ENCODE results near the gene MAST2.
"Not testable (repeated sequence)": the region's sequence is repeated elsewhere in the genome, so short reads cannot be mapped to it uniquely, and the experiment has no call there.

MAST2 gene

DNA sequence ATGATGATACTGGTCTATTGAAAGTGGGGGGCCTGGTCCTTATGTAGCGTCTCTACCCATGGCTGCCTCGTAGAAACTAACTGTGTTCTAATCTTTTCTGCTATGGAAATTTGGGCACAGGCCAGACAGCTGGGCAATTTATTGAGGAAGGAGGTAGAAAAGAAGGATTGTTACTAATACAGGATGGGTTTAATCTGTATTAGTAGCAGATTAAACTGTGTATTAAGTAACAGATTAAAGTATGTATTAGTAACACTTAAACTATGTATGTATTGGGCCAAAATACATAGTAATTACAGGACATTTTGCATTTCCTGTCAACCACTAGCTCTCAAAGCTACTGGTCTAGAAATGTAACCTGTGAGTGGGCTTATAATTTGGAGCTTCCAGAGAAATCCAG lies 142.0 kb downstream of the MAST2 start:
- H3K14ac ChIP-seq (ENCODE audit: low read length), result no peak overlapping the region
- no peak overlapping the region for H3K27ac ChIP-seq (replicated peaks; ENCODE audit: low read length)
- no peaks in the 10 kb centered on the region for H3K27me3 ChIP-seq (ENCODE audit: control insufficient read depth in 3 of 3, insufficient read depth in 3 of 3, low read depth in 1 of 3, low read length in 3 of 3)
- H2BK5ac ChIP-seq (ENCODE audit: low read length), result no peak overlapping the region
- H2BK120ac ChIP-seq (ENCODE audit: low read depth, low read length), result no peak overlapping the region
- no peak overlapping the region for H3K4me3 ChIP-seq (ENCODE audit: low read length in 2 of 2)
- no peaks in the 10 kb centered on the region for H3K4me1 ChIP-seq (ENCODE audit: control insufficient read depth in 2 of 2, insufficient read depth in 1 of 2, low read depth in 1 of 2, low read length in 2 of 2)
- DNase-seq (ENCODE audit: low spot score), result no peak
- H3K18ac ChIP-seq (ENCODE audit: low read length), result no peak overlapping the region
- no peak overlapping the region for H4K91ac ChIP-seq (ENCODE audit: low read depth, low read length, poor library complexity)
- no peaks in the 10 kb centered on the region for H3K79me1 ChIP-seq (ENCODE audit: low read depth, low read length)
- H3K23ac ChIP-seq (ENCODE audit: low read depth, low read length, poor library complexity), result no peak overlapping the region
- no peak overlapping the region for H2BK12ac ChIP-seq (ENCODE audit: low read length)
- H2AFZ ChIP-seq (ENCODE audit: low read length), result no peak overlapping the region
- peaks cover 0 to 5% of the 10 kb centered on the region in 2 donors for H3K9me3 ChIP-seq (replicated peaks in 1 of 2; ENCODE audit: control insufficient read depth in 2 of 2, insufficient read depth in 1 of 2, low read depth in 1 of 2, low read length in 2 of 2)
- H4K8ac ChIP-seq (ENCODE audit: low read depth, low read length), result no peak overlapping the region
- no peak overlapping the region for H3K4me2 ChIP-seq (ENCODE audit: insufficient read depth, low read length, poor library complexity, severe bottlenecking)
- H3K36me3 ChIP-seq (replicated peaks in 1 of 2; ENCODE audit: control insufficient read depth in 2 of 2, insufficient read depth in 2 of 2, low read length in 2 of 2), result no peaks in the 10 kb centered on the region
- H2AK5ac ChIP-seq (ENCODE audit: low read depth, low read length), result no peak overlapping the region
- WGBS, 2 donors (ENCODE audit: extremely low coverage in 2 of 2, insufficient read length in 2 of 2, insufficient replicate concordance in 1 of 2), result no CpG with 5 or more reads among the region's 2 CpGs
- H3K4ac ChIP-seq (ENCODE audit: low read length), result no peak overlapping the region
- no peak overlapping the region for H2BK15ac ChIP-seq (ENCODE audit: low read length)
- H3K9ac ChIP-seq (ENCODE audit: low read depth, low read length, poor library complexity), result no peak overlapping the region

DNA sequence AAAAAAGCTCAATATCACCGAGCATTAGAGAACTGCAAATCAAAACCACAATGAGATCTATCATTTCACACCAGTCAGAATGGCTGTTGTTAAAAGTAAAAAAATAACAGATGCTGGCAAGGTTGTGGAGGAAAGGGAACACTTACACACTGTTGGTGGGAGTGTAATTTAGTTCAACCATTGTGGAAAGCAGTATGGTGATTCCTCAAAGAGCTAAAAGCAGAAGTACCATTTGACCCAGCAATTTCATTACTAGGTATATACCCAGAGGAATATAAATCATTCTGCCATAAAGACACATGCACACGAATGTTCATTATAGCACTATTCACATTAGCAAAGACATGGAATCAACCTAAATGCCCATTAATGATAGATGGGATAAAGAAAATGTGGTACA lies 146.1 kb downstream of the MAST2 start:
- H2BK5ac ChIP-seq (ENCODE audit: low read length); H3K9me3 ChIP-seq (replicated peaks in 1 of 2; ENCODE audit: control insufficient read depth in 2 of 2, insufficient read depth in 1 of 2, low read depth in 1 of 2, low read length in 2 of 2); H2BK12ac ChIP-seq (ENCODE audit: low read length); H4K91ac ChIP-seq (ENCODE audit: low read depth, low read length, poor library complexity); H2BK120ac ChIP-seq (ENCODE audit: low read depth, low read length); H2AFZ ChIP-seq (ENCODE audit: low read length); H2AK5ac ChIP-seq (ENCODE audit: low read depth, low read length); H3K14ac ChIP-seq (ENCODE audit: low read length); H3K4me1 ChIP-seq (ENCODE audit: control insufficient read depth in 2 of 2, insufficient read depth in 1 of 2, low read depth in 1 of 2, low read length in 2 of 2); H3K27me3 ChIP-seq (ENCODE audit: control insufficient read depth in 3 of 3, insufficient read depth in 3 of 3, low read depth in 1 of 3, low read length in 3 of 3); H3K4me2 ChIP-seq (ENCODE audit: insufficient read depth, low read length, poor library complexity, severe bottlenecking); H2BK15ac ChIP-seq (ENCODE audit: low read length); H3K27ac ChIP-seq (replicated peaks; ENCODE audit: low read length); DNase-seq (ENCODE audit: low spot score); H3K23ac ChIP-seq (ENCODE audit: low read depth, low read length, poor library complexity); H3K4me3 ChIP-seq (ENCODE audit: low read length in 2 of 2); H3K9ac ChIP-seq (ENCODE audit: low read depth, low read length, poor library complexity); H3K36me3 ChIP-seq (replicated peaks in 1 of 2; ENCODE audit: control insufficient read depth in 2 of 2, insufficient read depth in 2 of 2, low read length in 2 of 2); H3K79me1 ChIP-seq (ENCODE audit: low read depth, low read length); H4K8ac ChIP-seq (ENCODE audit: low read depth, low read length); H3K4ac ChIP-seq (ENCODE audit: low read length); H3K18ac ChIP-seq (ENCODE audit: low read length): not testable (repeated sequence)
- WGBS, 2 donors (ENCODE audit: extremely low coverage in 2 of 2, insufficient read length in 2 of 2, insufficient replicate concordance in 1 of 2), result no CpG with 5 or more reads among the region's 2 CpGs

DNA sequence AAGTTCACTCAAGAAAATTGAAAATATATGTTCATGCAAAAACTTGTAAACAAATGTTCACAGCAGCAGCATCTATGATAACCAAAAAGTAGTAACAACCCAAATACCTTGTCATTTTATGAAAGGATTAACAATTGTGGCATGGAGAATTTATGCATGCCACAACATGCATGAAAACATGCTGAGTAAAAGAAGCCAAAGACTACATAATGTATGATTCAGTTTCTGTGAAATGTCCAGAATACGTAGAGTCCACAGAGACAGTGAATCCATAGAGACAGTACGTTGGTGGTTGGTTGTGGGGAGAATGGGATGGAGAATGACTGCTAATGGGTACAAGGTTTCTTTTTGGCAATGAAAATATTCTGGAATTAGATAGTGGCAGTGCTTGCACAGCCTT lies 148.7 kb downstream of the MAST2 start:
- H3K4ac ChIP-seq (ENCODE audit: low read length), result no peak overlapping the region
- no CpG with 5 or more reads among the region's 2 CpGs for WGBS, 2 donors (ENCODE audit: extremely low coverage in 2 of 2, insufficient read length in 2 of 2, insufficient replicate concordance in 1 of 2)

DNA sequence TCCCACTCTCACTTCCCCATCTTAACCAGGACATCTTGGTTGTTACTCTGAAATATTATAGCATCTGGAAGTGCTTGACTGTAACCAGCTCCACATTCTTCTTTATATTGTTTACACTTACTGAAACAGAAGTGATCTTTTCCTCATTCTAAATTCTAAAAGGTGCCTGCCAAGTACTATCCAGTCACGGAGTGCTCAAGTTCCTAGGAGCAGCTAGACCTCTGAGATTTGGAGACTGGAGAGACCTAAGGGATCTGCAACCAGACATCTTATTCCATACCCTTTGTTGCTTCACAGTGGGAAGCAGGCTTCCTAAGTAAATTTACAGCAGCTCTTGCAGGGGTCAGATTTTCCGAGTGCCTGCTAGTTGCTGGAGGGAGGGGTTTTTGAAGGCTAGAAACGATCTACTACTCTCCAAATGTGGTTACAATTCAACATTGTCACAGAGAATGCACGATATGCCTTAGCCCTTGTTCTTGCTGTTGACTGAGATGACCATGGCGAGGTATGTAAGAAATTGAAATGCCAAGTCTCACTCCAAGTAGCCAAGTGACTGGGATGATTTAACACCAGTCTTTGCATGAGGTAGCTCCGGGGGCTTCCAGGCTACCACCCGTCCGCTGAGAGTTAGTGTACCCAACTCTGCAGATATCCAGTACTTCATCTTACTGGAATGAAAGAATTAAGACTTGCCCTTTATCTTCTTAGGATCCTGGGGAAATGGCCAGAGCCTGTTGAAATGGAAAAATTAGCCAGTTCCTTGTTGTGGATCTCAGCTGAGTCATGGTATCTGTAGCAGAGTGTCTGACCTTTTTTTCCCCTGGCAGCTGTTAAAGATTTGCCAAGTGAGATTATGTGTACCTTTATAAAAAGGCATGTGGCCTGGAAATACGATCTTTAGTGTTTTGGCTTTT lies 150.8 kb downstream of the MAST2 start:
- no peak overlapping the region for H2AK5ac ChIP-seq (ENCODE audit: low read depth, low read length)
- H3K9ac ChIP-seq (ENCODE audit: low read depth, low read length, poor library complexity), result no peak overlapping the region
- no peaks in the 10 kb centered on the region for H3K36me3 ChIP-seq (replicated peaks in 1 of 2; ENCODE audit: control insufficient read depth in 2 of 2, insufficient read depth in 2 of 2, low read length in 2 of 2)
- H3K9me3 ChIP-seq (replicated peaks in 1 of 2; ENCODE audit: control insufficient read depth in 2 of 2, insufficient read depth in 1 of 2, low read depth in 1 of 2, low read length in 2 of 2), result no peaks in the 10 kb centered on the region
- no peak overlapping the region for H4K8ac ChIP-seq (ENCODE audit: low read depth, low read length)
- H3K27me3 ChIP-seq (ENCODE audit: control insufficient read depth in 3 of 3, insufficient read depth in 3 of 3, low read depth in 1 of 3, low read length in 3 of 3), result no peaks in the 10 kb centered on the region
- no peak overlapping the region for H2BK15ac ChIP-seq (ENCODE audit: low read length)
- H3K27ac ChIP-seq (replicated peaks; ENCODE audit: low read length), result no peak overlapping the region
- no peak overlapping the region for H2BK5ac ChIP-seq (ENCODE audit: low read length)
- peaks cover 6 to 8% of the 10 kb centered on the region in 2 donors for H3K4me1 ChIP-seq (ENCODE audit: control insufficient read depth in 2 of 2, insufficient read depth in 1 of 2, low read depth in 1 of 2, low read length in 2 of 2)
- no peak overlapping the region for H3K18ac ChIP-seq (ENCODE audit: low read length)
- no peak overlapping the region for H3K23ac ChIP-seq (ENCODE audit: low read depth, low read length, poor library complexity)
- DNase-seq (ENCODE audit: low spot score), result no peak
- H3K79me1 ChIP-seq (ENCODE audit: low read depth, low read length), result no peaks in the 10 kb centered on the region
- no peak overlapping the region for H2BK12ac ChIP-seq (ENCODE audit: low read length)
- no peak overlapping the region for H3K4me2 ChIP-seq (ENCODE audit: insufficient read depth, low read length, poor library complexity, severe bottlenecking)
- no CpG with 5 or more reads among the region's 9 CpGs for WGBS, 2 donors (ENCODE audit: extremely low coverage in 2 of 2, insufficient read length in 2 of 2, insufficient replicate concordance in 1 of 2)
- no peak overlapping the region for H2BK120ac ChIP-seq (ENCODE audit: low read depth, low read length)
- H3K4me3 ChIP-seq (ENCODE audit: low read length in 2 of 2), result no peak overlapping the region
- no peak overlapping the region for H2AFZ ChIP-seq (ENCODE audit: low read length)
- H3K14ac ChIP-seq (ENCODE audit: low read length), result no peak overlapping the region
- H4K91ac ChIP-seq (ENCODE audit: low read depth, low read length, poor library complexity), result no peak overlapping the region
- no peak overlapping the region for H3K4ac ChIP-seq (ENCODE audit: low read length)

More for the DNA sequence above, 148.7 kb downstream of the MAST2 start:
- Histone ChIP-seq H3K18ac (ENCODE audit: low read length) (no peak overlapping the region), H3K27me3 (ENCODE audit: control insufficient read depth in 3 of 3, insufficient read depth in 3 of 3, low read depth in 1 of 3, low read length in 3 of 3) (no peaks in the 10 kb centered on the region), H2BK15ac (ENCODE audit: low read length) (no peak overlapping the region), H3K9me3 (replicated peaks in 1 of 2; ENCODE audit: control insufficient read depth in 2 of 2, insufficient read depth in 1 of 2, low read depth in 1 of 2, low read length in 2 of 2) (no peaks in the 10 kb centered on the region), H3K36me3 (replicated peaks in 1 of 2; ENCODE audit: control insufficient read depth in 2 of 2, insufficient read depth in 2 of 2, low read length in 2 of 2) (no peaks in the 10 kb centered on the region), H4K91ac (ENCODE audit: low read depth, low read length, poor library complexity) (no peak overlapping the region), H3K4me2 (ENCODE audit: insufficient read depth, low read length, poor library complexity, severe bottlenecking) (no peak overlapping the region), H2BK12ac (ENCODE audit: low read length) (no peak overlapping the region), H2AK5ac (ENCODE audit: low read depth, low read length) (no peak overlapping the region), H2BK120ac (ENCODE audit: low read depth, low read length) (no peak overlapping the region), H2AFZ (ENCODE audit: low read length) (no peak overlapping the region), H3K9ac (ENCODE audit: low read depth, low read length, poor library complexity) (no peak overlapping the region), H3K79me1 (ENCODE audit: low read depth, low read length) (no peaks in the 10 kb centered on the region), H4K8ac (ENCODE audit: low read depth, low read length) (no peak overlapping the region), H3K4me3 (ENCODE audit: low read length in 2 of 2) (no peak overlapping the region), H3K4me1 (ENCODE audit: control insufficient read depth in 2 of 2, insufficient read depth in 1 of 2, low read depth in 1 of 2, low read length in 2 of 2) (peaks cover 6 to 8% of the 10 kb centered on the region in 2 donors), H3K14ac (ENCODE audit: low read length) (no peak overlapping the region), H3K23ac (ENCODE audit: low read depth, low read length, poor library complexity) (no peak overlapping the region), H3K27ac (replicated peaks; ENCODE audit: low read length) (no peak overlapping the region), H2BK5ac (ENCODE audit: low read length) (no peak overlapping the region)
- DNase-seq (ENCODE audit: low spot score), result no peak
